ENCODE measurements around the gene EPSTI1. TPM values are rescaled to one million over a fixed set of nuclear protein-coding genes. Genes with fewer than 3 reads are reported as not detected.

The EPSTI1 gene
- total RNA-seq, 1 donor from 2014 or later = 5.6 TPM

- Histone ChIP-seq H3K4me3 (ENCODE audit: low read depth, low read length) (no peak overlapping the region), H3K27me3 (ENCODE audit: control insufficient read depth, insufficient read depth, low read length) (no peaks in the 10 kb centered on the region), H3K36me3 (ENCODE audit: control insufficient read depth, insufficient read depth, low read length) (no peaks in the 10 kb centered on the region)
- no peak for DNase-seq (ENCODE audit: low read depth)
- TF ChIP-seq, protein P1, sequence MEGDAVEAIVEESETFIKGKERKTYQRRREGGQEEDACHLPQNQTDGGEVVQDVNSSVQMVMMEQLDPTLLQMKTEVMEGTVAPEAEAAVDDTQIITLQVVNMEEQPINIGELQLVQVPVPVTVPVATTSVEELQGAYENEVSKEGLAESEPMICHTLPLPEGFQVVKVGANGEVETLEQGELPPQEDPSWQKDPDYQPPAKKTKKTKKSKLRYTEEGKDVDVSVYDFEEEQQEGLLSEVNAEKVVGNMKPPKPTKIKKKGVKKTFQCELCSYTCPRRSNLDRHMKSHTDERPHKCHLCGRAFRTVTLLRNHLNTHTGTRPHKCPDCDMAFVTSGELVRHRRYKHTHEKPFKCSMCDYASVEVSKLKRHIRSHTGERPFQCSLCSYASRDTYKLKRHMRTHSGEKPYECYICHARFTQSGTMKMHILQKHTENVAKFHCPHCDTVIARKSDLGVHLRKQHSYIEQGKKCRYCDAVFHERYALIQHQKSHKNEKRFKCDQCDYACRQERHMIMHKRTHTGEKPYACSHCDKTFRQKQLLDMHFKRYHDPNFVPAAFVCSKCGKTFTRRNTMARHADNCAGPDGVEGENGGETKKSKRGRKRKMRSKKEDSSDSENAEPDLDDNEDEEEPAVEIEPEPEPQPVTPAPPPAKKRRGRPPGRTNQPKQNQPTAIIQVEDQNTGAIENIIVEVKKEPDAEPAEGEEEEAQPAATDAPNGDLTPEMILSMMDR (IDR thresholded peaks at IDR 0.05; ENCODE audit: insufficient read depth, low read length, poor library complexity, severe bottlenecking) = no peak
Observed at GRCh38 chr13:42893214-42893671, 98.8 kb downstream of the EPSTI1 start.

DNA sequence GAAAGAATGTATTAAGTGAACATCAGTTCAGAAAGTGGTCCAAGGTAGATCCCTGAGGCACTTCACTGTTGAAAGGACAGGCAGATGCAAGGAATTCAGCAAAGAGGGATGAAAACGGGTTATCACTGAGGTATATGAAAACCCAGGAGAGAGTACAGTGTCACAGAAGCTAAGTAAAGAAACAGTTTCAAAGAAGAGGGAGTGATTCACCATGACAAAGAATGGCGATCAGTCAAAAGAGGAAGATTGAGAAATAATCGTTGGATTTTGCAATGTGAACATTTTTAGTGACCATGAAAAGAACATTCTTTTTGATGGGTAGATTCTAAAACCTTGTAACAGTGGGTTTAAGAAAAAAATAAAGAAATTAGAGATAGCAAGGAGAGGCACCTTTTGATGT is 99.3 kb downstream of the EPSTI1 start:
- TF ChIP-seq, protein P1 (IDR thresholded peaks at IDR 0.05; ENCODE audit: insufficient read depth, low read length, poor library complexity, severe bottlenecking) = no peak
- Histone ChIP-seq H3K27me3 (ENCODE audit: control insufficient read depth, insufficient read depth, low read length) (no peaks in the 10 kb centered on the region), H3K4me3 (ENCODE audit: low read depth, low read length) (no peak overlapping the region), H3K36me3 (ENCODE audit: control insufficient read depth, insufficient read depth, low read length) (no peaks in the 10 kb centered on the region)
- no peak for DNase-seq (ENCODE audit: low read depth)

- no peaks in the 10 kb centered on the region for H3K36me3 ChIP-seq (ENCODE audit: control insufficient read depth, insufficient read depth, low read length)
- TF ChIP-seq, protein P1 (IDR thresholded peaks at IDR 0.05; ENCODE audit: insufficient read depth, low read length, poor library complexity, severe bottlenecking) = no peak
- H3K27me3 ChIP-seq (ENCODE audit: control insufficient read depth, insufficient read depth, low read length) = no peaks in the 10 kb centered on the region
- no peak overlapping the region for H3K4me3 ChIP-seq (ENCODE audit: low read depth, low read length)
- DNase-seq (ENCODE audit: low read depth) = no peak
Observed at GRCh38 chr13:42891591-42891990, 100.5 kb downstream of the EPSTI1 start.

DNA sequence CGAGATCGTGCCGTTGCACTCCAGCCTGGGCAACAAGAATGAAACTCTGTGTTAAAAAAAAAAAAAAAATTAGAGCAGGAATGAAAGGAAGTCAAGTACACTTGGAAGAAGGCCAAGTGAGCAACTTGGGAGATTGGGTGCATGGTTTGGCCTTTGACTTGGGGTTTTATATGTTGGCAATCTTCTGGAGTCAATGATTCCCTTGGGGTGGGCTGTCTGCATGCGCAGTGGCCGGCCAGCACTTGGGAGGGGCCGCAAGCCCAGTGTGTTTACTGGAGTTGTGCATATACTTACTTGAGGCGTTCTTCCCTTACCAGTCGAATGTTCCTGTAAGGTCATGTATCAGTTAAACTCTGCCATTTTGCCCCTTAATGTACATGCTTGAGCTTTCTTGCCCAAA is 106.7 kb downstream of the EPSTI1 start:
- DNase-seq (ENCODE audit: low read depth) = no peak
- TF ChIP-seq, protein P1 (IDR thresholded peaks at IDR 0.05; ENCODE audit: insufficient read depth, low read length, poor library complexity, severe bottlenecking) = no peak
- Histone ChIP-seq H3K36me3 (ENCODE audit: control insufficient read depth, insufficient read depth, low read length) (no peaks in the 10 kb centered on the region), H3K27me3 (ENCODE audit: control insufficient read depth, insufficient read depth, low read length) (no peaks in the 10 kb centered on the region), H3K4me3 (ENCODE audit: low read depth, low read length) (no peak overlapping the region)

DNA sequence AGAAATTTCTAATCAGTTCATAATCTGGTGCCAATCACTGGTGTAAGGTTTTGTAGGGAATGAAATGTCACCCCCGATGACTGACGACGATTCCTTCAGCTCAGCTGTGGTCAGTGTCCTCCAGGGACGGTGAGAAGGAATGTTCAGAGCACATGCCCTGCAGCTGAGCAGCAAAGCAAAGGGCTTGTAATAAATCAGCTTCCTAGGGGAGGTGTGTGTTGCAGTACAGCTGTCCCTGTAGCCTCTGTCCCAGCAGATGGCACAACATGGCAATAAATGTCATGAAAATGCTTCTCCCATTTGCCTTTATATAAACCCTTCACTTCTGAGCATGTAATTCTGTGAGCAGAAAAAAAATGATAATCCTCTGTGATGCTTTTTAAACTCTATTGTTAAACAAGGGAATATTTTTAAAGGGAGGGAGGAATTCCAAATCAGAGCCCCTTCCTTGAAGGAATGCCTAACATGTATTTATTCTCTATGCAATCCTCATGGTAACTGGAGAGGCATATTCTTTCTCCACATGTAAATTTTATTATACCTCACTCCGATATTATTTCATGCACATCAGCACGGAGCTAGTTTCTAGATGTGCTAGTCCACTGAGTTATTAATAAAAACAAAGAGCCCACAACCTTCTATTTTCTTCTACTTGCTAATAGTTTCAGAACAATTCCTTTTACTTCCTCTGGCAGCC is 108.1 kb downstream of the EPSTI1 start:
- no peak overlapping the region for H3K4me3 ChIP-seq (ENCODE audit: low read depth, low read length)
- TF ChIP-seq, protein P1 (IDR thresholded peaks at IDR 0.05; ENCODE audit: insufficient read depth, low read length, poor library complexity, severe bottlenecking) = no peak
- DNase-seq (ENCODE audit: low read depth) = no peak
- no peaks in the 10 kb centered on the region for H3K36me3 ChIP-seq (ENCODE audit: control insufficient read depth, insufficient read depth, low read length)
- H3K27me3 ChIP-seq (ENCODE audit: control insufficient read depth, insufficient read depth, low read length) = no peaks in the 10 kb centered on the region

- H3K36me3 ChIP-seq (ENCODE audit: control insufficient read depth, insufficient read depth, low read length) = no peaks in the 10 kb centered on the region
- DNase-seq (ENCODE audit: low read depth) = no peak
- H3K4me3 ChIP-seq (ENCODE audit: low read depth, low read length) = no peak overlapping the region
- TF ChIP-seq, protein P1 (IDR thresholded peaks at IDR 0.05; ENCODE audit: insufficient read depth, low read length, poor library complexity, severe bottlenecking) = no peak
- no peaks in the 10 kb centered on the region for H3K27me3 ChIP-seq (ENCODE audit: control insufficient read depth, insufficient read depth, low read length)
Observed at GRCh38 chr13:42883142-42883541, 108.9 kb downstream of the EPSTI1 start.

Measured in kidney epithelial cell (primary cell).